T-helper 17 cell (primary cell): ENCODE data around the gene SWI5. TPM values are rescaled to one million over a fixed set of nuclear protein-coding genes. Genes with fewer than 3 reads are reported as not detected.

Experiments used
- ATAC-seq: fragments of 150-1000 bp; cut with Tn5 transposase; 2 replicates; pipeline ENCODE4 v1.10.0; 2021; ENCODE audit warnings: mild to moderate bottlenecking, moderate library complexity
- DNase-seq, 3 donors: peaks; one replicate each; pipeline versions ENCODE4 v3.0.0 to v3.0.0-alpha.2; 2020 to 2021
- H3K9me3 ChIP-seq: one replicate; pipeline ENCODE4 v1.7.0; 2013; ENCODE audit warnings: low read length, mild to moderate bottlenecking; ENCODE audit not compliant: control insufficient read depth, poor library complexity, severe bottlenecking
- H3K27ac Mint-ChIP-seq: one replicate; pipeline ENCODE4 v1.8.0; 2022; ENCODE audit warnings: mild to moderate bottlenecking, moderate library complexity, mixed read lengths
- H3K27me3 Mint-ChIP-seq: one replicate; pipeline ENCODE4 v1.8.0; 2022; ENCODE audit warnings: mixed read lengths
- H3K36me3 Mint-ChIP-seq: one replicate; pipeline ENCODE4 v1.8.0; 2022; ENCODE audit warnings: low read depth, mixed read lengths
- H3K4me1 Mint-ChIP-seq: one replicate; pipeline ENCODE4 v1.8.0; 2022; ENCODE audit warnings: mild to moderate bottlenecking, mixed read lengths
- H3K4me3 Mint-ChIP-seq: one replicate; pipeline ENCODE4 v1.8.0; 2022; ENCODE audit warnings: mild to moderate bottlenecking, moderate library complexity, mixed read lengths
- total RNA-seq, 4 donors: library from RNA in 2 of 4; stranded (reverse) in 2 of 4; gene quantifications; one replicate each; pipeline ENCODE4 v1.2.3 and lab custom pipeline; 2022 to 2026

The SWI5 gene
- total RNA-seq, 2 donors from 2014 or later = 6.1 to 10.3 TPM

GRCh38 chr9:128254855-128255759, 21.0 kb upstream of the SWI5 start:
- ATAC-seq = no peak

GRCh38 chr9:128257086-128257825, 18.8 kb upstream of the SWI5 start:
- Mint-ChIP-seq H3K4me1 (peaks cover 2% of the 10 kb centered on the region), H3K36me3 (peaks cover 10% of the 10 kb centered on the region), H3K27me3 (peaks cover under 1% of the 10 kb centered on the region), H3K4me3 (no peak overlapping the region), H3K27ac (no peak overlapping the region)
- no peaks in the 10 kb centered on the region for H3K9me3 ChIP-seq
- no peak for DNase-seq
- no peak for ATAC-seq

More at GRCh38 chr9:128254855-128255759, 21.0 kb upstream of the SWI5 start:
- DNase-seq = peak; percentile 30 to 51 (median 40)
- Mint-ChIP-seq H3K36me3 (peaks cover 4% of the 10 kb centered on the region), H3K4me1 (peaks cover 11% of the 10 kb centered on the region), H3K27ac (no peak overlapping the region), H3K4me3 (no peak overlapping the region), H3K27me3 (peaks cover 7% of the 10 kb centered on the region)
- no peaks in the 10 kb centered on the region for H3K9me3 ChIP-seq

GRCh38 chr9:128257907-128258306, 18.2 kb upstream of the SWI5 start:
- no peaks in the 10 kb centered on the region for H3K9me3 ChIP-seq
- peaks cover 2% of the 10 kb centered on the region for H3K4me1 Mint-ChIP-seq
- H3K27ac Mint-ChIP-seq = peak overlapping the region; percentile 39
- DNase-seq = no peak
- no peak overlapping the region for H3K4me3 Mint-ChIP-seq
- ATAC-seq = no peak
- peaks cover 10% of the 10 kb centered on the region for H3K36me3 Mint-ChIP-seq
- H3K27me3 Mint-ChIP-seq = no peaks in the 10 kb centered on the region

- ATAC-seq (no peak), DNase-seq (no peak)
- H3K9me3 ChIP-seq = no peaks in the 10 kb centered on the region
- Mint-ChIP-seq H3K4me1 (peaks cover 2% of the 10 kb centered on the region), H3K36me3 (peaks cover 10% of the 10 kb centered on the region), H3K27me3 (no peaks in the 10 kb centered on the region), H3K4me3 (no peak overlapping the region), H3K27ac (peak overlapping the region; percentile 39)
These were observed 17.8 kb upstream of the SWI5 start for GRCh38 chr9:128258326-128258725.

- DNase-seq = no peak
- ATAC-seq = no peak
- peaks cover 10% of the 10 kb centered on the region for H3K36me3 Mint-ChIP-seq
- H3K27me3 Mint-ChIP-seq = no peaks in the 10 kb centered on the region
- peaks cover 2% of the 10 kb centered on the region for H3K4me1 Mint-ChIP-seq
- H3K27ac Mint-ChIP-seq = no peak overlapping the region
- no peaks in the 10 kb centered on the region for H3K9me3 ChIP-seq
- no peak overlapping the region for H3K4me3 Mint-ChIP-seq
These were observed 16.9 kb upstream of the SWI5 start for GRCh38 chr9:128259156-128259555.

- H3K4me1 Mint-ChIP-seq = peaks cover 2% of the 10 kb centered on the region
- no peak overlapping the region for H3K27ac Mint-ChIP-seq
- H3K27me3 Mint-ChIP-seq = no peaks in the 10 kb centered on the region
- no peaks in the 10 kb centered on the region for H3K9me3 ChIP-seq
- peaks cover 10% of the 10 kb centered on the region for H3K36me3 Mint-ChIP-seq
- no peak overlapping the region for H3K4me3 Mint-ChIP-seq
- no peak for ATAC-seq
- no peak for DNase-seq
These were observed 15.7 kb upstream of the SWI5 start for GRCh38 chr9:128260340-128260739.

GRCh38 chr9:128262687-128263086, 13.4 kb upstream of the SWI5 start:
- DNase-seq (no peak), ATAC-seq (no peak)
- no peaks in the 10 kb centered on the region for H3K27me3 Mint-ChIP-seq
- H3K27ac Mint-ChIP-seq = no peak overlapping the region
- H3K4me3 Mint-ChIP-seq = no peak overlapping the region
- H3K9me3 ChIP-seq = no peaks in the 10 kb centered on the region
- H3K36me3 Mint-ChIP-seq = peaks cover 9% of the 10 kb centered on the region
- H3K4me1 Mint-ChIP-seq = peaks cover 2% of the 10 kb centered on the region

GRCh38 chr9:128265348-128265847, 10.7 kb upstream of the SWI5 start:
- Mint-ChIP-seq H3K27ac (no peak overlapping the region), H3K36me3 (peaks cover 10% of the 10 kb centered on the region)

GRCh38 chr9:128266868-128267590, 9.0 kb upstream of the SWI5 start:
- ATAC-seq (no peak), DNase-seq (no peak)
- H3K36me3 Mint-ChIP-seq = peaks cover 4% of the 10 kb centered on the region
- H3K4me3 Mint-ChIP-seq = peak overlapping the region; percentile 41
- no peaks in the 10 kb centered on the region for H3K9me3 ChIP-seq
- no peak overlapping the region for H3K27ac Mint-ChIP-seq
- no peaks in the 10 kb centered on the region for H3K27me3 Mint-ChIP-seq
- H3K4me1 Mint-ChIP-seq = peaks cover 2% of the 10 kb centered on the region

More at GRCh38 chr9:128265348-128265847, 10.7 kb upstream of the SWI5 start:
- H3K4me3 Mint-ChIP-seq = no peak overlapping the region
- no peaks in the 10 kb centered on the region for H3K27me3 Mint-ChIP-seq
- H3K9me3 ChIP-seq = no peaks in the 10 kb centered on the region
- ATAC-seq (no peak), DNase-seq (no peak)
- no peaks in the 10 kb centered on the region for H3K4me1 Mint-ChIP-seq

- no peak for ATAC-seq
- peaks cover 10% of the 10 kb centered on the region for H3K4me1 Mint-ChIP-seq
- H3K27ac Mint-ChIP-seq = no peak overlapping the region
- H3K36me3 Mint-ChIP-seq = peaks cover 7% of the 10 kb centered on the region
- DNase-seq = no peak
- no peak overlapping the region for H3K4me3 Mint-ChIP-seq
- no peaks in the 10 kb centered on the region for H3K9me3 ChIP-seq
- no peaks in the 10 kb centered on the region for H3K27me3 Mint-ChIP-seq
These were observed 5.0 kb upstream of the SWI5 start for GRCh38 chr9:128271112-128271511.

GRCh38 chr9:128271512-128271911, 4.6 kb upstream of the SWI5 start:
- Mint-ChIP-seq H3K4me1 (peaks cover 14% of the 10 kb centered on the region), H3K36me3 (peaks cover 7% of the 10 kb centered on the region), H3K27ac (no peak overlapping the region), H3K27me3 (no peaks in the 10 kb centered on the region), H3K4me3 (no peak overlapping the region)
- no peaks in the 10 kb centered on the region for H3K9me3 ChIP-seq
- ATAC-seq (no peak), DNase-seq (no peak)

GRCh38 chr9:128274245-128274644, 1.8 kb upstream of the SWI5 start:
- Mint-ChIP-seq H3K27ac (peak overlapping the region; percentile 99), H3K27me3 (no peaks in the 10 kb centered on the region), H3K36me3 (peaks cover 4% of the 10 kb centered on the region), H3K4me1 (peaks cover 23% of the 10 kb centered on the region), H3K4me3 (peak overlapping the region; percentile 21)
- no peak for ATAC-seq
- DNase-seq = no peak
- H3K9me3 ChIP-seq = no peaks in the 10 kb centered on the region
